SK-N-MC (cell line): Measurements from ENCODE around the gene FREM2.

ENCODE experiments used
- DNase-seq: peaks from one replicate; pipeline ENCODE4 v3.0.0-alpha.2; 2011; ENCODE audit warnings: low read depth, low spot score
- H3K27ac ChIP-seq: fragments of 200-600 bp; sonication (generic); 2 replicates; pipeline ENCODE4 v1.5.1; 2016; ENCODE audit warnings: mixed run types
- H3K36me3 ChIP-seq: fragments of 200-600 bp; sonication (generic); 2 replicates; pipeline ENCODE4 v1.6.1; 2017; ENCODE audit warnings: antibody characterized with exemption, low read length, mixed read lengths; ENCODE audit not compliant: insufficient read depth
- H3K4me3 ChIP-seq: fragments of 200-600 bp; sonication (generic); 2 replicates; pipeline ENCODE4 v1.5.1; 2016
- H3K9ac ChIP-seq: fragments of 200-600 bp; sonication (generic); 2 replicates; pipeline ENCODE4 v1.8.0; 2017; ENCODE audit warnings: mixed run types, mixed read lengths; ENCODE audit not compliant: insufficient read length
- H3K9me3 ChIP-seq: fragments of 200-600 bp; sonication (generic); 2 replicates; pipeline ENCODE4 v1.6.1; 2017; ENCODE audit warnings: low read depth, mild to moderate bottlenecking, antibody characterized with exemption, low read length, moderate library complexity, mixed read lengths
- EZH2 ChIP-seq: fragments of 200-600 bp; sonication (generic); IDR thresholded peaks from one replicate; pipeline ENCODE4 v1.6.1; 2017; ENCODE audit warnings: antibody characterized with exemption
- FOXP2 ChIP-seq: optimal IDR thresholded peaks from 2 replicates; pipeline ENCODE3; 2011; ENCODE audit warnings: mild to moderate bottlenecking, moderate library complexity; ENCODE audit not compliant: insufficient read depth; ENCODE audit errors: extremely low read length, control extremely low read depth
- POLR2AphosphoS5 ChIP-seq: IDR thresholded peaks from 2 replicates; pipeline ENCODE4 v1.6.1; 2012; ENCODE audit warnings: mild to moderate bottlenecking, low read depth, low read length, borderline replicate concordance

Gene FREM2

DNA sequence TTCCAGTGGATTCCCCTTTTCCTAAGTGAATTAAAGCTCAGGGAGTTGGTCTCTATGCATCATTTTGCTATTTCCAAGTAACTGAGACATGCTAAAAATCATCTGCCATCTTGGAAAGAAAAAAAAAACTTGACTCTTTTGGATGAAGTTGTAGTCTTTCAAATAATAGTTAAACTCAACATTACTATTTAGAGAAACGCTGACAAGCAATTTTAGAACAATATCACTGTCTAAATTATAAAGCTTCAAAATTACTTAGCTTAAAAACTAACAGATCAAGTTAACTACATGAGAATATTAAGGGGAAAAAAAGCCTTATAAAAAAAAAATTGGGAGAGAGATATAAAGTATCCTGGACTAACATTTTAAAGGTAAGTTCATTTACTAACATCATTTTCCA is 235.3 kb downstream of the FREM2 start:
- DNase-seq, result no peak
- H3K4me3 ChIP-seq, result no peak overlapping the region
- H3K36me3 ChIP-seq, result no peaks in the 10 kb centered on the region
- no peaks in the 10 kb centered on the region for H3K9me3 ChIP-seq
- H3K9ac ChIP-seq, result no peak overlapping the region
- H3K27ac ChIP-seq, result no peak overlapping the region
- TF ChIP-seq POLR2AphosphoS5, result no peak

DNA sequence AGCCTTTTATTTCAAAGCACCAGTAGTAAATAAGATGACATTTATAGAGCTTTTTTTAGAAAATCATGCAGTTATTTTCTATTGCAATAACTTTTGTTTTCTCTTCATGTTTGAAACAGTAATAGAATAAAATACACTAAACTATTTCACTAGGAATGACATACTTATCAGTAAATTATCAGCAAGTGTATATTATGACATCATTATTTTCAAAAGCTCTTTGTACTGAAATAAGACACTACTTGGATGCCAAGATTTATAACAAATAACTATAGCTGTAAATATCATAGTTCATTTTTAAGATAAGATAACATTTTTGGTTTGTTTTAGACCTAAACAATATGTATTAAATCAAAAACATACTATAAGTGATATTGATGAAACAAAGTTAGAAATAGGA is 246.9 kb downstream of the FREM2 start:
- Histone ChIP-seq H3K4me3 (no peak overlapping the region), H3K36me3 (no peaks in the 10 kb centered on the region), H3K9ac (no peak overlapping the region), H3K9me3 (no peaks in the 10 kb centered on the region), H3K27ac (no peak overlapping the region)
- DNase-seq, result no peak
- no peak for TF ChIP-seq FOXP2
- no peak for TF ChIP-seq POLR2AphosphoS5
- TF ChIP-seq EZH2, result no peak
